GM19351 (cell line): ENCODE results near the gene ANKRD12.

Experiments
- ATAC-seq: cut with Tn5 transposase; IDR thresholded peaks from one replicate; pipeline ENCODE4 v1.9.1; 2021; ENCODE audit warnings: mild to moderate bottlenecking, moderate library complexity; ENCODE audit not compliant: unreplicated experiment

ANKRD12 gene

DNA sequence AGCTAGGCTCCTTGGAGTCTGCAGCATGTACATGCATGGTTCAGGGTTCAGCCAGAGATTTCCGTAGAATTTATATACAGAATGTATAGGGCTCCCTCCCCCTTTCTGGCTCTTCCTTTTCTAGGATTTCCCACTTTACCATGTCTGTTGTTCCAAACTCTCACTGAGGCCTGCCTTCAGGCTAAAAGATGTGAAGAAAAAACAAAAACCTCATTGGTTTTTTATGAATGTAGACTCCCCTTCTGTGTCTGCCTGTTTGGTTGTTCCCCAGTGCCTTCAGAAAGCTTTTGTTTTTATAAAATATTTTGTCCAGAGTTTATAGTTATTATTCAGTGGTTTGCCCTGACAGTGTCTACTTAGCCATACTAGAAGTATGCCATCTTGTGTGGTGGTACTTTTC is 30.5 kb upstream of the ANKRD12 start:
- no peak for ATAC-seq

DNA sequence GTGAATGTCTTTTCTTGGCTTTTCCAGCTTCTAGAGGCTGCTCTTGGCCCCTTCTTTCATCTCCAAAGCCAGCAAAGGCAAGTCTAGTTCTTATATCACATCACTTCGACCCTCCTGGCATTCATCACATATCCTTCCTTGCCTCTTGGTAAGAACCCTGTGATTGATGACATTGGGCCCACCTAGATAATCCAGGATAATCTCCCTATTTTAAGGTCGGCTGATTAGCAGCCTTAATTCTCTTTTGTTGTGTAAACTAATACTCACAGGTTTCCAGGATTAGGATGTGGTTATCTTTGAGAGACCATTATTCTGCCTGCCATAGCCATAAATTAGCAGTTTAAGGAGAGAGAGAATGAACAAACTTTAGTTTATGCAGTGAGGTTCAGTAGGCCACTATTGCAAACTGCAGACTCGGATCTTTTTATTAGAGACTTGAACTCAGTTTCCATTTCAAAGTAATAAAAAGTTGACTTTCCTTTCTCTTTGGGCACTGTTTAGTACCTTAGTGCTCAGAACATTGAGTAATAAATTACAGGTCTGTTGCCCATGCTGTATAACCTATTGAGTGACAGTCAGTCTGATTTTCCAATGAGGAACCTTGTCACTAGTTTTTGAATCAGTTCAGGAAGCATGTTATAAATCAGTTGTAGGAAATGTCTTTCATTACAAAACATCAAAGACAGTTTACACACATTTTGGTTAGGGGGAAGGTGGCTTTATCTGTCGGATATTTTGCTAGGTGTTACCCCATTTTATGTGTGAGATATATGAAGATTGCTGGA is 29.6 kb upstream of the ANKRD12 start:
- ATAC-seq = no peak

DNA sequence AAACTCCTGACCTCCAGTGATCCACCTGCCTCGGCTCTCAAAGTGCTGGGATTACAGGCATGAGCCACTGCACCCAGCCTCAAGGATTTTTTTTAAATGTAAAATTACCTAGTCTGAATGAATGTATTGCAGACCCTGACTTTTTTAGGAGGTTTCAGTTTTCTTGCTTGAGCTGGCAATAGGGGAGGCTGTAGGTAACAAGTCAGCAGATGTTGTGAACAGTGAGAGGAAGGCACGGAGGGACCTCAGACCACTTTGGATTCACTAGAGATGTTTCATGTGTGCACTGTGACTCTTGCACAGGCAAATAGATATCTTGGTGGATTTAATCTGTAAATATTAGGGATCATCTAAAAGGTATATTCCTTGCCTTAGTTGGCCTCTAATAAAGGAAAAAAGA is 27.7 kb upstream of the ANKRD12 start:
- ATAC-seq = no peak

DNA sequence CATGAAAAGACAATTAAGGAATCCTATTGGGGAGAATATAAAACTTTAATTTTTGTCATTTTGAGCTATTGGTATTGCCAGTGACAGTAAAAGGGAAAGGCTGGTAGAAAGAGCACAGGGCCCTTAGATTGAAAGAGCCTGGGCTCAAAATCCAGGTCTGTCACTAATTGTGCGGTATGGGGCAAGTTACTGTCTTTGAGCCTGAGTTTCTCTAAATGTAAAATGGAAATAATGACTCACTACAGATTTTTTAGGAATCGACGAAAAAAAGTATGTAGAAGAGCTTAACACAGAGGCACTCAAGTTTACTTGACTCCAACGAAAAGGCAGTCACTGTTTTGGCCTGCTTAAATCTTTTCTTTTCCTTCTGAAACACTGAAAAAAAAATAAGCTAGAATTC is 27.1 kb upstream of the ANKRD12 start:
- ATAC-seq = no peak

DNA sequence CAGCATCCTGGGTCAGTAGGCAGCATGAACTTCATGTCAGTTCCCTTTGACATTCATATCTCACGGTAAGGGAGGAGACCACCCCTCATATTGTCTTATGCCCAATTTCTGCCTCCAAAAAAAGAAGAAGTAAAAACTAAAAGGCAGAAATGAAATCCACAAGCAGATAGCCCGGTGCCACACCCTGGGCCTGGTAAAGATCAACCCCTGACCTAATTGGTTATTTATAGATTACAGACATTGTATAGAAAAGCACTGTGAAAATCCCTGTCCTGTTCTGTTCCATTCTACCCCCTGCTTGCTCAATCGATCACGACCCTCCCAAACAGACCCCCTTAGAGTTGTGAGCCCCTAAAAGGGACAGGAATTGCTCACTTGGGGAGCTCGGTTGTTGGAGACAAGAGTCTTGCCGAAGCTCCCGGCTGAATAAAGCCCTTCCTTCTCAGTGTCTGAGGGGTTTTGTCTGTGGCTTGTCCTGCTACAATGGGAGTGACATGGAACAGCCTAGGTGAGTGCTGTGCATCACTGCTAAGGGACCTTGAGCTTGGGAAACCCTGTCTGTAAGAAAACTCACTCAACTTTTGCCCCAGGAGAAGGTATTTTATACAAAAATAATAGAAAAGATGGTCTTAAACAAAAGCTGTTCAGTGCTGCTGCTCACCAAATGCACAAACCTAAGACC is 23.0 kb upstream of the ANKRD12 start:
- ATAC-seq = no peak

DNA sequence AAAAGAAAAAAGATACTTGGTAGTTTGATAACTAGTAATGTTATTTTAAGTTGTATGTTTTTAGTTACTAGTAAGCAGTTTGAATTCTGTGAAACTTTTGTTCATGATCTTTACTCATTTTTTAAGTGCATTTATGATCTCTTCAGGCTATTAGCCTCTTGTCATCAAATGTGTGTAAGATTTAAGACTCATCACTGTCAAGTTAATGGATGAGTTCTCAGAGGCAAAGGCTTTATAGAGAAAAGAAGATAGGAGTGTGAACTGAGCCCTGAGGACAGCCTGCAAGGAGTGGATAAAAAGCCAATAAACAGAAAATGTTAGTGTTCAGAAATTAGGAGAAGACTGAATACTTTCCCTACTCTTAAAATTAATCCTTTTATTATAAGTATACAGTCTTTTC is 20.6 kb upstream of the ANKRD12 start:
- ATAC-seq = no peak

DNA sequence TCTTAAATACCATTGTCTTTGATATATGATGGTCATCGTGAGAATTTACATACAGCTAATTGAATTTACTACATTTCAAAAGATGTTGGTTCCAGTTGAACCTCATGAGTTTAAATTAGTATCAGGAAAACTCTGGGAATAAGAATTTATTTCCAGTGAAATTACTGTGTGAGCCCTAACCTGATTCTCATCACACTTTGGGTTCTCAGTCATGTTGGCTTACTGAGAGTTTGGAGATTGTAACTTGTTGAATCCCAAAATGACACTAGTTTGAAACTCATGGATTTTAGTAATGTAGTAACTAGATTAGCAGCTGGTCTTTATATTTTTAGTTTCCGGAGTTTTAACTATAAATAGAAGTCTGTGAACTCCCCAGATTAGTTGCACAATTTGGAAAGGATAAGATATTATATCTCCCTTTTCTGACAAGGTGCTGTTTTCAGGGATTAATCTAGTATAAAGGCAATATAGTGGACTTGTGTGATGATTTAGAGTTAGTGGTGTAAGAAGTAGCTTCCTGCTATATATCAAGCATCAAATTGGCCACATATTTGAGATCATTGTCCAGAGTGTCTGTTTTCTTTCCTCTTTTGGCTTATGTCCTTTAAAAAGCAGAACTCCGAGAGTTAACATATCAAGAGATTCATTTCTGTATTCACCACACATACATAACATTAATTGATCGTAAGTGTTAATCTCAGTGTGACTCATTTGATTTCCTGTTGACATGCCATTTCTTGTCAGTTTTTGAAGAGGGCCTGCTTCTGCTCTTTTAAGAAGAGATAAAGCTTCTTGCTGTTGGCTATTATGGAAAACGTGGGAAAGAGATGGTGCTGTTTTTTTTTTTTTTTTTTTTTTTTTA is 18.4 kb upstream of the ANKRD12 start:
- ATAC-seq = no peak

DNA sequence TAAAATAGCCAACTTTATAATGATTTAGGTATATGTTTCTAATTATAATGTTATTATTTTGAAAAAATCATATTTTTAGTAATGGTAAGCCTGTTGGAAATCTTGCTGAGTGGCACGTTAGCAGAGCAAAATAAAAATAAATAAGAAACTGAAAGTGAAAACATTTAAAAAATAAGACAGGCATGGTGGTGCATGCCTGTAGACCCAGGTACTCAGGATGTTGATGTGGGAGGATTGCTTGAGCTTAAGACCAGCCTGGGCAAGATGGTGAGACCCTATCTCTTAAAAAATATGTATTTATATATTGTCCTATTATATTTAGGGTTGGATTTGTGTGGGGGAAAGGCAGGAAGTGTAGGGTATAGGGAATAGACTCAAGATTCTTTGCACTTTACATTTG is 15.8 kb upstream of the ANKRD12 start:
- no peak for ATAC-seq

DNA sequence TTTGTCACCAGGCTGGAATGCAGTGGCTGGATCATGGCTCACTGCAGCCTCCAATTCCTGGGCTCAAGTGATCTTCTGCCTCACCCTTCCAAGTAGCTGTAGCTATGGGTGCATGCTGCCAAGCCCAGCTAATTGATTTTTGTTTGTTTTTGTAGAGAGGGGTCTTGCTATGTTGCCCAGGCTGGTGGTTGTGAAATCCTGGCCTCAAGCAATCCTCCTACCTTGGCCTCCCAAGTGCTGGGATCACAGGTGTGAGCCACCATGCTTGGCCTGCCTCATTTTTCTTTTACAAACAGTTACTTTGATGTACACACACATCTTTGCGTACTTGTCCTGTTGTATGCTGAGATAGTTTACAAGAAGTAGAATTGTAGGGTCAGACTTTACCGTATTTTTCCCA is 13.1 kb upstream of the ANKRD12 start:
- no peak for ATAC-seq

DNA sequence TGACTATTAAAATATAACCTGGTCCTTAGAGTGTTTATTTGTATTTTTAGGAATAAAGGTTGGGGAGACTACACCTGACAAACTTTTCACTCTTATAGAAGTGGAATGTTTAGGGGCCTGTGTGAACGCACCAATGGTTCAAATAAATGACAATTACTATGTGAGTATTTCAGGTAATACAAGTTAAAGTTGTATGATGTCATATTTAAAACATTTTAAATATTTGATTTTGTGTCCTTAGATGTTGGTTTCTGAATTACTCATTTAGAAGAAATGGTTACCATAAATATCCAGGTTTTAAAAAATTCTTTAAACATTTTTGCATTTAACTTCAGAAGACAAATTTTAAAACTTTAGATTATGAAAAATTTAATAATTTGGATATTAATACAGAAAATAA is 11.8 kb upstream of the ANKRD12 start:
- ATAC-seq = no peak

DNA sequence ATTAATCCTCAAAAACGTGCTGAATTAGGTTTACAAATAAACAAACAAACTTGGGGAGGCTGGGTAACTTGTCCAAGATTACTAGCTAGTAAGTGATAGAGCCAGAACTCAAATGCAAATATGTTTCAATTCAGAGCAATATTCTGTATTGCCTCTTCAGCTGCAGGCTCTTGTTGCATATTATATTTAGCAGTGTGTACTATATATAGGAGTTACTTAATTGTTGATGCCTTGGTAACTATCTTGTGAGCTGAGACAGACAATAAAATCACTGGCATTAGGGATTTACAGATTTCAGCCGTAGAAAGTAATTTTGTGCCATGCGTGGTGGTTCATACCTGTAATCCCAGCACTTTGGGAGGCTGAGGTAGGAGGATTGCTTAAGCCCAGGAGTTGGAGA is 10.2 kb upstream of the ANKRD12 start:
- no peak for ATAC-seq

DNA sequence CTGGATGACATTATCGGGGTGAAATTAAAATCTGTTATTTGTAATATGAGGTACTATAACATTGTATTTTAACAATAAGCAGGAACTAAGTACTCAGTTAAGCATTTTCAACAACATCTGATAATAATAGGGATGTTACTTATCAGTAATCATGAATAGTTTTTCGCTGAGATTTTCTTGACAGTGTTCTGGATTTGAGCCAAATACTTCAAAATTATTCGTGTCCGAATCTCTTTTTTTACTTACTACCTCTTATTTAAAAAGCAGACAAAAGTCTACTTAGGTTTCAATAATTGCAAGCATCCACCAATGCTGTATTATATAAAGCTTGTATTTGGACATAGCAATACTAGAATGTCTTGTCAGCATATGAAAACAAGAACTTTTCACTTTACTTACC is 6.4 kb upstream of the ANKRD12 start:
- ATAC-seq = no peak

DNA sequence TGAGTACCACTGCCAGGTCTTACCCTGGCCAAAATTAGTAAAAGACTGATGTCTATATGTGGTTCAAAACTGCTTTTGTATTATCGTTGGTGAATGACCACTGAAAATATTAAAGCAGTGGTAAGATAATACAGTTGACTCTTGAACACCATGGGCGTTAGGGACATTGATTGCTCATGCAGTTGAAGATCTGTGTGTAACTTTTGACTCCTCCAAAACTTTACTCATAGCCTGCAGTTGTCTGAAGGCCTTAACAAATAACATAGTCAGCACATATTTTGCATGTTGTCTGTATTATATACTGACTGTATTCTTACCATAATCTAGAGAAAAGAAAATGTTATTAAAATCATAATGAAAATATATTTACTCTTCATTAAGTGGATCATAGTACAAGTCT is 5.8 kb upstream of the ANKRD12 start:
- no peak for ATAC-seq

DNA sequence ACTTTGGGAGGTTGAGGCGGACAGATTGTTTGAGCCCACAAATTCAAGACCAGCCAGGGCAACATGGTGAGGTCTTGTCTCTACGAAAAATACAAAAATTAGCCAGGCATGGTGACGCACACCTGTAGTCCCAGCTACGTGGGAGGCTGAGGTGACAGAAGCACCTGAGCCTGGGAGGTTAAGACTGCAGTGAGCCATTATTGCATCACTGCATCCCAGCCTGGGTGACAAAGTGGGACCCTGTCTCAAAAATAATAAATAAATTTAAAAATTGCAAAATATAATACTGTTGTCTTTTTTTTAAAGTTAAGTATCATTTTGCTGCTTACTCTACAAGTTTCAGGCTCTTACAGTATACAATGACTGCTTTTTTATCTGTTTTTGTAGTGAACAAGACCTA is 4.0 kb upstream of the ANKRD12 start:
- ATAC-seq = no peak

DNA sequence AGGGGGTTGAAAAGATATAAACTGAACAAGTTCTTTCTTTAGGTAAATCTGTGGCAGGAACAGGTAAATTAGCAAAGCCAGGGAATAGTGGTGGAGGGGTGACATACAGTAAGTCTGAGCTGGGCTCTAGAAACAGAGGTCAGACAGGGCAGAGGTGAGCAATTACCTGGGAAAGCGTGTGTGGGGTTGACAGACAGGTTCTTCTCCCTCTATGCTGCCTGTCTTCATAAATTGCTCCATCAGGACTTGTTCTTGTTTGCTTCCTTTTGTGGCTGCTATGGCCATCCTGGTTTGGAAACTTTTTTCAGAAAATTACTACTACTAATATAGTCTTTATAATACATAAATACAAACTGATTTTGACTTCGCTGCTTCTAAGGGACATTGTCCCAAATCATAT is 3.4 kb upstream of the ANKRD12 start:
- ATAC-seq = no peak

DNA sequence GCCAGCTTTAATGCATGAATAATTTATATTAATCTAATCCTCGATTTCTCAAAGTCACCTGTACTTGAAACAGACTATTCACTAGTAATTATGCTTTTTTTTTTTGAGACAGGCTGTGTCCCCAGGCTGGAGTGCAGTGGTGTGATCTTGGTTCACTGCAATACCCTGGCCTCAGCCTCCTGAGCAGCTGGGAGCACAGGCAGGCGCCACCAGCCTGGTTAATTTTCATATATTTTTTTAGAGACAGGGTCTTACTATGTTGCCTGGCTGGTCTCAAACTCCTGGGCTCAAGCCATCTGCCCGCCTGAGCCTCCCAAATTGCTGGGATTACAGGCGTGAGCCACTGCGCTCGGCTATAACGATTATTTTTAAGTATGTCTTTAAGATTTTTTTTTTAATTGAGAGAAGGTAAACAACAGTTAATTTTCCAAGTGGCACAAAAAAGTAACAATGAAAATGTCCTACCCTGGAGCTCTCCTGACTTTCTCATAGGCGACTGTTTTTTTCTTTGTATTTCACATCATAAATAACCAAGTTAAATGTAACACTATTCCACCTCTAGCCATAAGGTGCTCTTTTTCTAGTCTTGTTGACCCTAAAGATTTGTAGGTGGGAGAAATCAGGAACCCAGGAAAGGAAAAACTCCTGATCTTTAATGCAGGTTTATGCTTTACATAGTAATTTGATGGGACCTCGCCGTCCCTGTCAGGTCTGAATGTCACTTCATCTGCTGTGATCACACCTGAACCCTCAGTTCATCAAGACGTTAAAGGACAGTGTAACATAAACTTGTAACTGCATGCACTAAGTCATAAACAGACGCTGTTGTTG is 1.3 kb upstream of the ANKRD12 start:
- no peak for ATAC-seq

DNA sequence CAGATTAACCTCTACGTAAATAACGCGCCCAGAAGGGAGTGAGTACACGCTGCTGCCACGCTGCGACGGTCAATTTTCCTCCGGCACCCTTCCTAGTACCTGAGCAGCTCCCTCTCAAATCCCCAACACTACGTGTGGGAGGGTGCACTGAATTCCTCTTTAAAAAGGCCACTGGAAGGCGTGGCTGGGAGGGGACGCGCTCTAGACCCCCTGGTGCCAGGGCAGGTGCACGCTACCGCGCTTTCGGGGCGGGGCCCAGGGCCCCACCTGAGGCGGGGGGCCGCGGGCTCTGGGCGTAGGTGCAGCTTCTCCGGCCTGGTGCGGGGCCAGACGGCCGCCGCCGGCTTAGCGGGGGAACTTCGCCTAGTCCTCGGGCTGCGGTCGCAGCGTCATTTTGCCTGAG is 668 bp upstream of the ANKRD12 start:
- ATAC-seq = peak; percentile 14

DNA sequence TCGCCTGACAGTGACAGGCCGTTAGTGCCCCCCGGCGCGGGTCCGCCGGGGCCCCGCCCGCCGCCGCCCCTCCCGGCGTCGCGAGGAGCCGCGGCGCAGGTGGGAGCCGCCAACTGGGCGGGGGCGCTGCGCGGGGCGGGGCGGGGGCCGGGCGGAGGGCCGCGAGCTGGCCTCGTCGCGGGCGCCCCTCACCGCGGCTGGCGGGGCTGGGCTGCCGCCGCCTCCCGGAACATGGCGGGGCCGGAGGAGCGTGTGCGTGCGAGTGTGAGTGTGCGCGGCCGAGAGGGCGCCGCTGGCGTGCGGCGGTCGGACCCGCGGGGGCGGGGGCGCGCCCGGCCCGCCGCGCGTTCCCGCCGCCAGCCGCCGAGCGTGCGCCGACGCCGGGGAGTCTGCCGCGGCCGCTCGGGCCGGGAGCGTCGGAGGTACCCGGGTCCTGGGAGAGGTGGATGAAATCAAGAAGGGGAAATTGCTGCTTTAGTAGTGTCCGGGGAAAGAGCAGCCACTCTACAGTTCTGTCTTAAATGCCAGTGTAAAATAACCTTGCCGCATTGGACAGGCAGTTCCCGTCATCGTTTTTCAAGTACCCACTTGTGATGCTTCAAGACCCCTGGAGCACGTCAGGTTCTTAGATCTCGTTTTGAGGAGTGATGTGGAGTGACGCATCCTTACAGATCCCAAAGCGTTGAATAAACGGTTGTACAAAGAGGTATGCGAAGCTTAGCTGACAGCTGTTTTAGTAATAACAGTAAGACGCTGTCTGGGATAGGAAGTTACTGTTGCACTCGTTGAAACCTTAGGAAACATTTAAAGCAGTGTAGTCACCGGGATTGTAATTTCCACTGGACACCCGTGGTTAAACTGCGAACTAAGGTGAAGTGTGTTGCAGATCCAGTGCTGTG is 836 bp downstream of the ANKRD12 start:
- peak; percentile 33 for ATAC-seq

DNA sequence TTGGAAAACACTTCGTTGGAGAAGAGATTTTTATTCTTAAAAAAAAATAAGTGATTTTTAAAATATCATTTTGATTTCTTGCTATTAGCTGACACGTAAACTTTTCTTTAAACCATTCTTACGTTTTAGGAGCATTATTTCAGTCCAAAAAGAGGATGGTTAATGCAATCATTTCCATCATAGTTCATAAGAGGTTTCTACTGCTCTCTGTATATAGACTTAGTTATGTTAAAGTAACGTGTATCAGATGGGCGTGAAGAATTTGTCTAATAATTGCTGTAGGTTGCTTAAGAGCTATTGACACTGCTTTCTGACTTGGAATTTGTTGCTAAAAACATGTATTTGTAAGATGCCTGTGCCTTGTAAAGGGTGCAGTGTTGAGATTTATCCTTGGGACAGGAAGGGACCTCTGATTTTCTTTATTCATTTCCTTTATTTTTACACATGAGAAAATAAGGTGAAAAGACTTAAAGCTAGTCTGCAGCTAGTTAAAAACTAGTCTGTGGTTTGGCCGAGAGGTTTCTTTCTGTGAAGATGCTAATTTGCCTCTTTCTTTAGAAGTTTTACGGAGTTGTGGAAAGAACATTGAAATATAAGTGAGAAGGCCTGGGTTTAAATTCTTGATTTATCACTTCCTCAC is 2.9 kb downstream of the ANKRD12 start:
- no peak for ATAC-seq
